HG03045 (cell line): ENCODE measurements around the gene MSANTD7.

Experiments used
- ATAC-seq: cut with Tn5 transposase; IDR thresholded peaks from one replicate; pipeline ENCODE4 v1.9.1; 2021; ENCODE audit warnings: mild to moderate bottlenecking, moderate library complexity; ENCODE audit not compliant: unreplicated experiment

Gene MSANTD7

DNA sequence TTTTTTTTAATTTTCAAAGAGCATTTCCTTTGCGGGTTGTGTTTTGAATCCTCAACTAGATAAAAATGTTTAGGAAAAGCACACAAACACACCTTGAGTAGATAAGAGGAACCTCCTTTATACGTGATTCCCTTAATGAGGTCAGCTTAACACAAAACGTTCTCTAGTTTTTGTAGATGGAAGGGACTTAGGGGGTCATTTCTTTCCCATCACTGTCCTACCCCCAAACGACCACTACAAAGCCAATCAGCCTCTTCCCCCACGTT is 41.8 kb downstream of the MSANTD7 start:
- ATAC-seq: no peak

DNA sequence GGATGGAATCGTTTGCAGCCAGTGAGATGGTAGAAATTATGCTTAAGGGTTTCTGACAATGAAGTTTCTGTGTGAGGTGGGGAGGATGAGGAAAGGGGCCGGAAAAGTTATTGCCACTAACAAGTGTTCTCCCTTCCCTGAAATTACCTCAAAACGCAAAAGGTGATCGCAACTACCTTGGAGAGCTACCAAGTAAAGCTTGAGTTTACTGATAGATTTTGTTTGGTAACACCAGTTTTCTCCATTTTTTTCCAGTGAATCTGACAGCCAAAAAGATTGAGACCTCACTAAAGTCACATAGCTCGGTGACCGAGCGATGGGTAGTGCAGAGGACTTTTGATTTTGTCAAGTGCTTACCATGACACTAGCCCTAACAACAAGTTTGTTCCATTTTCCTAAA is 42.1 kb downstream of the MSANTD7 start:
- ATAC-seq: no peak

DNA sequence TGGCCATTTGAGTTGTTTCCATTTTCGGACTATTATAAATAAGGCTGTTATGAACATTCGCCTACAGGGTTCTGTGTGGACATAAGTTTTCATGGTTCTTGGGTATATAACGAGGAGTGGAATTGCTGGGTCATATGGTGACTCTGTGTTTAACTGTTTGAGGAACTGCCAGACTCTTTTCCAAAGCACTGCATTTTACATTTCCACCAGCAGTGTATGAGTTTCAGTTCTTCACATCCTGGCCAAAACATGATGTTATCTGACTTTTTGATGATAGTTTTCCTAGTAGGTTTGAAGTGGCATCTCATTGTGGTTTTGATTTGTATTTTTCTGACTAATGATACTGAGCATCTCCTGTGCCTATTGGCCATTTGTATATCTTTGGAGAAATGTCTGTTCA is 46.0 kb downstream of the MSANTD7 start:
- no peak for ATAC-seq
